SK-N-SH (cell line): ENCODE data around the gene GLRA1.

ENCODE experiments used
- CTCF ChIP-seq: fragments of 200-600 bp; sonication (generic); IDR thresholded peaks from 2 replicates; pipeline ENCODE4 v1.6.1; 2017; ENCODE audit warnings: antibody characterized with exemption, mild to moderate bottlenecking, moderate library complexity
- ELF1 ChIP-seq: IDR thresholded peaks from 2 replicates; pipeline ENCODE4 v1.4.0; 2012
- EZH2phosphoT487 ChIP-seq: fragments of 200-600 bp; sonication (generic); IDR thresholded peaks from 2 replicates; pipeline ENCODE4 v1.6.1; 2017; ENCODE audit warnings: low read depth, mixed run types, mild to moderate bottlenecking, antibody characterized with exemption, moderate library complexity, borderline replicate concordance
- FOXJ3 ChIP-seq: sonication (generic); formaldehyde crosslinking; IDR thresholded peaks from 2 replicates; pipeline ENCODE4 v1.5.1; 2020; ENCODE audit warnings: mild to moderate bottlenecking, missing genetic modification reagents
- JUND ChIP-seq: IDR thresholded peaks from 2 replicates; pipeline ENCODE4 v1.4.0; 2012
- MAX ChIP-seq: IDR thresholded peaks from 2 replicates; pipeline ENCODE4 v1.4.0; 2012; ENCODE audit warnings: low read depth
- MXI1 ChIP-seq: IDR thresholded peaks from 2 replicates; pipeline ENCODE4 v1.6.1; 2012; ENCODE audit warnings: mild to moderate bottlenecking, low read depth, low read length, improper control_type of control experiment
- POLR2AphosphoS5 ChIP-seq: IDR thresholded peaks from 2 replicates; pipeline ENCODE4 v1.6.1; 2012; ENCODE audit warnings: low read depth, low read length
- RAD21 ChIP-seq: IDR thresholded peaks from 2 replicates; pipeline ENCODE4 v1.6.1; 2012; ENCODE audit warnings: mild to moderate bottlenecking, low read length
- REST ChIP-seq: IDR thresholded peaks from 2 replicates; pipeline ENCODE4 v1.6.1; 2012; ENCODE audit warnings: mild to moderate bottlenecking, low read depth, low read length, moderate library complexity
- RFX5 ChIP-seq: IDR thresholded peaks from 2 replicates; pipeline ENCODE4 v1.6.1; 2012; ENCODE audit warnings: mild to moderate bottlenecking, improper control_type of control experiment, low read length
- TAF1 ChIP-seq: IDR thresholded peaks from 2 replicates; pipeline ENCODE4 v1.6.1; 2012; ENCODE audit warnings: low read depth, mild to moderate bottlenecking, low read length, moderate library complexity, borderline replicate concordance
- TEAD4 ChIP-seq: IDR thresholded peaks from 2 replicates; pipeline ENCODE4 v1.4.0; 2012; ENCODE audit warnings: mild to moderate bottlenecking, borderline replicate concordance; ENCODE audit not compliant: insufficient read depth
- USF1 ChIP-seq: IDR thresholded peaks from 2 replicates; pipeline ENCODE4 v1.4.0; 2012; ENCODE audit warnings: low read depth, borderline replicate concordance

- TF ChIP-seq POLR2AphosphoS5 = no peak
- TF ChIP-seq CTCF = no peak
- no peak for TF ChIP-seq RFX5
- TF ChIP-seq TEAD4 = no peak
- TF ChIP-seq TAF1 = no peak
- TF ChIP-seq RAD21 = no peak
- no peak for TF ChIP-seq REST
- no peak for TF ChIP-seq USF1
- no peak for TF ChIP-seq MXI1
- no peak for TF ChIP-seq EZH2phosphoT487
- no peak for TF ChIP-seq FOXJ3 (CRISPR knock-in tag)
- no peak for TF ChIP-seq MAX
- no peak for TF ChIP-seq ELF1
- TF ChIP-seq JUND = no peak
Measured at GRCh38 chr5:151811593-151812321, 112.9 kb downstream of the GLRA1 start.
